Neuron (in vitro differentiated cells): Measurements from ENCODE around the gene IAH1.

ENCODE experiments used
- H2AFZ ChIP-seq: one replicate; pipeline ENCODE4 v1.6.1; 2013; ENCODE audit warnings: low read depth, mild to moderate bottlenecking, inconsistent platforms, low read length, moderate library complexity
- H3K27me3 ChIP-seq: one replicate; pipeline ENCODE4 v1.6.1; 2013; ENCODE audit warnings: low read length; ENCODE audit not compliant: insufficient read depth
- H3K36me3 ChIP-seq: one replicate; pipeline ENCODE4 v1.6.1; 2013; ENCODE audit warnings: low read length; ENCODE audit not compliant: insufficient read depth
- H3K4me1 ChIP-seq: one replicate; pipeline ENCODE4 v1.6.1; 2013; ENCODE audit warnings: low read length; ENCODE audit not compliant: insufficient read depth
- H3K4me3 ChIP-seq: 2 replicates; pipeline ENCODE4 v1.5.1; 2013; ENCODE audit warnings: mild to moderate bottlenecking, low read length, moderate library complexity
- H3K9me3 ChIP-seq: one replicate; pipeline ENCODE4 v1.6.1; 2013; ENCODE audit warnings: low read length

IAH1 gene

GRCh38 chr2:9462313-9462712 is 12.0 kb upstream of the IAH1 start:
- no peaks in the 10 kb centered on the region for H3K9me3 ChIP-seq
- no peaks in the 10 kb centered on the region for H3K27me3 ChIP-seq
- no peak overlapping the region for H2AFZ ChIP-seq
- no peaks in the 10 kb centered on the region for H3K4me1 ChIP-seq
- no peak overlapping the region for H3K4me3 ChIP-seq
- peaks cover 53% of the 10 kb centered on the region for H3K36me3 ChIP-seq

- Histone ChIP-seq H2AFZ (no peak overlapping the region), H3K4me1 (no peaks in the 10 kb centered on the region), H3K9me3 (no peaks in the 10 kb centered on the region), H3K27me3 (no peaks in the 10 kb centered on the region), H3K36me3 (peaks cover 50% of the 10 kb centered on the region), H3K4me3 (no peak overlapping the region)
Measured at GRCh38 chr2:9462886-9463697, 11.3 kb upstream of the IAH1 start.

GRCh38 chr2:9463698-9464034 is 10.7 kb upstream of the IAH1 start:
- no peak overlapping the region for H3K4me3 ChIP-seq
- no peaks in the 10 kb centered on the region for H3K4me1 ChIP-seq
- no peaks in the 10 kb centered on the region for H3K27me3 ChIP-seq
- H3K9me3 ChIP-seq: no peaks in the 10 kb centered on the region
- H2AFZ ChIP-seq: no peak overlapping the region
- peaks cover 51% of the 10 kb centered on the region for H3K36me3 ChIP-seq

- Histone ChIP-seq H3K27me3 (no peaks in the 10 kb centered on the region), H3K36me3 (peaks cover 57% of the 10 kb centered on the region), H3K4me3 (no peak overlapping the region), H3K4me1 (no peaks in the 10 kb centered on the region), H3K9me3 (no peaks in the 10 kb centered on the region), H2AFZ (no peak overlapping the region)
Measured at GRCh38 chr2:9465170-9465569, 9.2 kb upstream of the IAH1 start.

- H2AFZ ChIP-seq: no peak overlapping the region
- no peaks in the 10 kb centered on the region for H3K27me3 ChIP-seq
- H3K4me3 ChIP-seq: no peak overlapping the region
- no peaks in the 10 kb centered on the region for H3K9me3 ChIP-seq
- no peaks in the 10 kb centered on the region for H3K4me1 ChIP-seq
- peaks cover 58% of the 10 kb centered on the region for H3K36me3 ChIP-seq
Measured at GRCh38 chr2:9466147-9466683, 8.1 kb upstream of the IAH1 start.

GRCh38 chr2:9467687-9468086 is 6.7 kb upstream of the IAH1 start:
- Histone ChIP-seq H2AFZ (no peak overlapping the region), H3K4me1 (no peaks in the 10 kb centered on the region), H3K36me3 (peaks cover 62% of the 10 kb centered on the region), H3K9me3 (no peaks in the 10 kb centered on the region), H3K4me3 (no peak overlapping the region), H3K27me3 (no peaks in the 10 kb centered on the region)

GRCh38 chr2:9471206-9471605 is 3.1 kb upstream of the IAH1 start:
- Histone ChIP-seq H3K36me3 (peaks cover 62% of the 10 kb centered on the region), H3K9me3 (peaks cover 4% of the 10 kb centered on the region), H3K27me3 (no peaks in the 10 kb centered on the region), H3K4me1 (no peaks in the 10 kb centered on the region), H3K4me3 (no peak overlapping the region), H2AFZ (no peak overlapping the region)

- Histone ChIP-seq H3K36me3 (peaks cover 59% of the 10 kb centered on the region), H2AFZ (no peak overlapping the region), H3K4me3 (no peak overlapping the region)
Measured at GRCh38 chr2:9472511-9472910, 1.8 kb upstream of the IAH1 start.

GRCh38 chr2:9473308-9473984 is 905 bp upstream of the IAH1 start:
- Histone ChIP-seq H3K4me1 (no peaks in the 10 kb centered on the region), H3K4me3 (no peak overlapping the region), H3K9me3 (peaks cover 4% of the 10 kb centered on the region), H2AFZ (no peak overlapping the region), H3K27me3 (no peaks in the 10 kb centered on the region), H3K36me3 (peaks cover 51% of the 10 kb centered on the region)

More at GRCh38 chr2:9472511-9472910, 1.8 kb upstream of the IAH1 start:
- Histone ChIP-seq H3K27me3 (no peaks in the 10 kb centered on the region), H3K9me3 (peaks cover 4% of the 10 kb centered on the region), H3K4me1 (no peaks in the 10 kb centered on the region)

- Histone ChIP-seq H3K9me3 (peaks cover 4% of the 10 kb centered on the region), H3K36me3 (peaks cover 51% of the 10 kb centered on the region), H2AFZ (no peak overlapping the region), H3K4me3 (no peak overlapping the region), H3K27me3 (no peaks in the 10 kb centered on the region), H3K4me1 (no peaks in the 10 kb centered on the region)
Measured at GRCh38 chr2:9473985-9474360, 378 bp upstream of the IAH1 start.

GRCh38 chr2:9477914-9478313 is 3.6 kb downstream of the IAH1 start:
- Histone ChIP-seq H3K4me1 (no peaks in the 10 kb centered on the region), H3K4me3 (no peak overlapping the region), H2AFZ (no peak overlapping the region), H3K27me3 (no peaks in the 10 kb centered on the region), H3K36me3 (peaks cover 36% of the 10 kb centered on the region), H3K9me3 (peaks cover 4% of the 10 kb centered on the region)

GRCh38 chr2:9478526-9478925 is 4.2 kb downstream of the IAH1 start:
- Histone ChIP-seq H3K4me1 (no peaks in the 10 kb centered on the region), H3K27me3 (no peaks in the 10 kb centered on the region), H3K36me3 (peaks cover 32% of the 10 kb centered on the region), H2AFZ (no peak overlapping the region), H3K4me3 (no peak overlapping the region), H3K9me3 (peaks cover 4% of the 10 kb centered on the region)

GRCh38 chr2:9480157-9480556 is 5.8 kb downstream of the IAH1 start:
- Histone ChIP-seq H3K27me3 (no peaks in the 10 kb centered on the region), H3K36me3 (peaks cover 41% of the 10 kb centered on the region), H3K9me3 (no peaks in the 10 kb centered on the region), H2AFZ (no peak overlapping the region), H3K4me1 (no peaks in the 10 kb centered on the region), H3K4me3 (no peak overlapping the region)
